Activated T-helper 1 cell treated with Interleukin-2 at 50 U/mL for 16 hours (primary cell): ENCODE data around the gene ASB8.

Experiments used
- DNase-seq: peaks from one replicate; pipeline ENCODE4 v3.0.0-alpha.2; 2020; ENCODE audit warnings: low read depth

ASB8 gene

DNA sequence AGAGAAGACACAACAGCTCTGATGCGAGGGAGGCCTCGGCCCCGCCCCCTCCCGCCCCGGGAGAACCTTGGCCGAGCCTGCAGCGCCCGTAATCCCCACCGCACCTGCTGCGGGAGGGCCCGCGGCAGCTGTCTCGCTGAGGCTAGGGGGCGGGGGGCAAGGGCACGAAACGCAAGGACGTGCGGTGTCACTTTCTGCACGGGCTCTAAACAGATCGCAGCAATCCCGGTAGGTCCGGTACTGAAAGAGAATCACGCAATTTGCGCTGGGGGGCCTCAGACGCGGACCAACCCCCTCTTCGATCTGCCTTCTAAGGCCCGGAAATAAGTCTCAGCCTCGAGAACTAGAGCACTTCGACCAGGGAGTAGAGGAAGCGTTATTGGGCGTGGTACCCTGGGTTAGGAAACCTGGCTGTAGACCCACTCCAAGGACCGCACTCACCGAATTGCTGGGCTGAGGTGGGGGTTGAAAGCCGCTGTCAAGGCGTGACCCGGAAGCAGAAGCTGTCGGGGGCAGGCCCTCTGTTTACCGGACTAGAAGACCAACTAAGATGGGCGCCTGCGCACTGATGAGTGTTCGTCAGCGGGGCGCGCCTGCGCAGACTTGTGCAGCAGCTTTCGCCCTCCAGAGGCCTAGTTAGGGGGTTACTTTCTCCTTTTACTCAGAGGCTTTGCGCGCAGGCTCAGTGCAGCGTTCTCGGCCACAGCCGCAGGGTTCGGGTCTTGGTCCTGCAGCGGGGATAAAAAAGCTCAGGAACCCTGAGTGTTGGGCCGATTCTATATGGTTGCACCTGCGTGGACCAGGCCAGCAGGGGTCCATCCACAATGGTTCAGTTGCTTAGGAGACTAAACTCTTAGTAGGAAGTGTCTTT, at the start of gene ASB8:
TSS of gene ASB8 (minus strand) at position 498 of the 871 bp plus-strand sequence. CDS start 4,019 bp downstream, outside the sequence.
- DNase-seq = peak; percentile 98

- no peak for DNase-seq
Measured at GRCh38 chr12:48203192-48203591, 45.9 kb upstream of the ASB8 start, which contains the start of gene OR10AD1. TSS of gene OR10AD1 (minus strand) at chr12:48203292. CDS start at chr12:48203292, 0 bp downstream.

GRCh38 chr12:48202766-48203165, 45.5 kb upstream of the ASB8 start:
- no peak for DNase-seq

GRCh38 chr12:48201516-48201915, 44.2 kb upstream of the ASB8 start:
- DNase-seq = no peak

GRCh38 chr12:48201091-48201490, 43.8 kb upstream of the ASB8 start:
- DNase-seq = no peak

- DNase-seq = no peak
Measured at GRCh38 chr12:48199774-48200221, 42.5 kb upstream of the ASB8 start.

DNA sequence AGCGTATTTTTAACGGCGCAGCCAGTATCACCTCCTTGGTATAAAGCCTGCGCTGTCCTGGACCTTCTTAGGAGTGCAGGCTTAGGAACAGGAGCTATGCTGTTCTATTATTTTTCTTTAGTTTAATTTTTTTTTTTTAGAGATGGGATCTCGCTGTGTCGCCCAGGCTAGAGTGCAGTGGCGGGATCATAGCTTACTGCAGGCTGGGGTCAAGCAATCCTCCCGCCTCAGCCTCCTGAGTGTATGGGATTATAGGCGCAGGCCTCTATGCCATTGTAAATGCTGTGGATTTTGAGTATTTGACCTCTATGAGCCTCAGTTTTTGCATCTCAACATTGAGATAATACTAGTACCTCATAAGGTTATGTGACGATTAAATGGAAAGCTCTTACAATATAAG, 41.7 kb upstream of the ASB8 start:
- DNase-seq = no peak

DNA sequence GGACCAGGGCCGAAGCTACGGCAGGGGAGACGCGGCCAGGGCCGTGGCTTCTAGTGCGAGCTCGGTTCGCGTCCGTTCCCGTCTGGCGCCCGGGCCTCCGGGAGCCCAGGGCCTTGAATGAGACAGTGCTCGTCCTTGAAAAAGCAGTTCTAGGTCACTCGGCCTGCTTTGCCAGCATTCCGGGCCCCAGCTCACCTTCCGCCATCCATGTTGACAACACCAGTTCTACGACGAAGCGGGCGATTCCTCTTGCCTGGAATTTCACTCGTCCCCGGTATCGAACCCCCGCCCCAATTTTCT, 41.3 kb upstream of the ASB8 start:
- no peak for DNase-seq

DNA sequence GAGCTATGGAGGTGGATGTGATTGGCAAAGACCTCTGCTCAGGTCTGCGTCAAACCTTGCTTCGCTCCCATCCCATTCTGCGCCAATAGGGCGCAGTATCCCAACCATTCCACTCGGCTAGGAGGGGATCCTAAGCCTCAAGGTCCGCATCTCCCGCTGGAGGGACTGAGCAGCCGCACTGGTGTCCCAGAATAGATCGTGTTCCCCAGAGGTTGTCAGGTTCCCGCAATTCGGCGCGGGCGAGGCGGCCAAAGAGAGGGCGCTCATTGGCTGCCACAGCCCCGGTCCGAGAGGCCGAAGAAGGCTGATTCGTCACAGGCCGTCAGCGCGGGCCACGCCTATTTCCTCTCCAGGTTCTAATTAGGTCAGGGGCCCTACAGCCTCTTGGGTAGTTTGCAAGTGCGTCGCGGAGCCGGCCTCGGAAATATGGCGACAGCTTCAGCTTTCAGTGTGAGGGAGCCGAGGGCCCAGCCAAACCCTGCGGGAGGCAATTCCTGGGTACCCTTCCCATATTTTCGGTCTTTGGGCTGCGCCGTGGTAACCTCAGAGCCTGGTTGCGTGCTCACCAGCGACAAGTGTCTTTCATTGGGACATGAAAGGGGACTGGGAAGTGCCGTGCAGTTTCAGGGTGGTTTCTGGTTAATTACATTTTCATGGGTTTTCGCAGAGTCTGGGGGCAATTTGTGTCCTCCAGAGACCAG, 40.8 kb upstream of the ASB8 start:
- peak; percentile 81 for DNase-seq

DNA sequence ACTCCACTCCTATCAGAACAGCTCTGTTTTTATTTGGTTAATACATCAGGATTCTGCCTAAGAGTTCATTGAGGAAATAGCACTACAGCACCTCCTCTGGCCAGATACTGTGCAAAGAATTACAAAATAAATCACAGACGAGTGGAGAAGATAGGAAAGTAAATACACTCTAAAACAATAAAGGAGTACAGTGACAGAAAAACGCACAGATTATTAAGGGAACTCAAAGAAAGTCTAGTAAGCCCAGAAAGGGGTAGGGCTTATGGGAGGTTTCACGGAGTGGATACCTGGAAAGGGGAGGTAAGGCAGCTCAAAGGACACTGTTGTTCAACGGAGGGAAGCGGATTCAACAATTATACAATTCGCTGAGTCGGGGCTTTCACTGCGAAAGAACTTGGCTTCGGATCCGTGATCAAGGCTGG, 40.2 kb upstream of the ASB8 start:
- DNase-seq = no peak

DNA sequence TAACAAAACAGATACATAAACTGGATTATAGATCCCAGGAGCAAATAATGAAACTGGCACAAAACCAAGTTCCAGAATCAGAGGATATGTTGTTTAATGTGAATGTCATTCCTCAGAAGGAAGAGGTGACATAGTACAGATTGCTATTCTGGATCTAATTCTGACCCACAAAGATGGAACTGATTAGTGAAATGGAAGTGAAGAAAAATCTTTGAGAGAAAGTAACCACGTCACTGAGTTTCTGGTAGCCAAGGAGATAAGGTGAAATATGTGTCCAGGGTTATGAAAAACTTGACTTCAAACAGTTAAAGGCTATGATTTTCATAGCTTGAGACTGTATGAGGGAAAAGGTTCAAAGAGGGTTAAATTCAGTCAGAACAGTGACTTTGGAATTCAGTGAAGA, 37.5 kb upstream of the ASB8 start:
- DNase-seq = no peak

DNA sequence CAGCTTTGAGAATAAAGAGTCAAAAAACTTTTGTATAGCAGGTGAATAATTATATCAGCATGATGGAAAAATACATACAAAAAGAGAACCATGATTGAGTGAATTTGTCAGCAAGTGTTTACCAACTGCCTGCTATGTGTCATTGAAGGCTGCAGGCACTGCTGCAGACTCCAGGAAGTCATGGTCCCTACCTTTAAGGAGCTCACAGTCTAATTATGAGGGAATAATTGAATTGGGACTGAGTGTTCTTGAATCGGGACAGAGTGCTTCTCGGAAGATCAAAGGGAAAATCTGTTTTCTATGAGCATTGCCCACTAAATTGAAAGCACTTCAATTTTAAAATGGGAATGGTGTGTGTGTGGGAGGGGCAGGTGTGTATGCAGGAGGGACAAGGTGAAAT, 36.3 kb upstream of the ASB8 start:
- DNase-seq = no peak

GRCh38 chr12:48192861-48193260, 35.5 kb upstream of the ASB8 start:
- no peak for DNase-seq

- no peak for DNase-seq
Measured at GRCh38 chr12:48191096-48191495, 33.8 kb upstream of the ASB8 start.

DNA sequence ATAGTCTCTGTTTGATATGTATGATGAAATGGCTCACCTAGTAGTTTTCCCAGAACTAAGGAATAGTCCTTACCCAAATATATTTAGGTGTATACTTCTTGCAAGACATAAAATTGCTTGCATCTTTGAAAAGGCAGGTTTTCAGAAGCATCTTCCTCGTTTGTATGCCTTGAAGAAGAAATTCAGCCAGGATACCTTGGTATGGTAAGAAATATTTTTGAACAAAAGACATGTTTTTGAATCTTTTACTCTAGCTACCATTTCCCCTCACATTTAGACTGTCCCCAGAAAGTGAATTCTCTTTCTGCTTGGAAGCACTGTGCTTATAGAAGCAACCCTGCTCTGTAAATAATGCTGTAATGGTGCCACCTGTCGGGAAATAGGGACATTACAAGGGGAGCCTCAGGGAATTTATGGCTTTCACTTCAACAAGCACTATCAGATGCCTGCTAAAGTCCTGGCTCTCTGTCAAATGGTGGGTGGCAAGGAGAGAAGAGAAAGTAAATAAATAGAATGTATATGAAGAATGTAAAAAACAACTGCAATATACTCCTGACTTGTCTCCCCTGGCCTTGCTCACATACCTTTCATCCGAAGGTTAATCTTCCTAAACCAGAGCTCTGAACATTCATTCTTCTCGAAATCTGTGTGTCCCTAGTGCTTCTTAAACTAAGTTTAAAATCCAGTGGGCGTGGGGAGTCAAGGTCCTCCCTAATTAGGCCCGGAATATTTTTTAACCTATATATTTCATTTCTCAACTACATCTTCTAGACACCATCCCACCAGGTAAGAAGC, 32.2 kb upstream of the ASB8 start:
- peak; percentile 38 for DNase-seq

GRCh38 chr12:48187916-48188695, 30.8 kb upstream of the ASB8 start:
- DNase-seq = no peak

GRCh38 chr12:48185181-48185919, 28.0 kb upstream of the ASB8 start:
- DNase-seq = no peak

- DNase-seq = no peak
Measured at GRCh38 chr12:48184549-48184922, 27.2 kb upstream of the ASB8 start.

- no peak for DNase-seq
Measured at GRCh38 chr12:48183876-48184548, 26.7 kb upstream of the ASB8 start.

GRCh38 chr12:48183091-48183875, 26.0 kb upstream of the ASB8 start, which contains the start of gene CCDC184:
TSS of gene CCDC184 (plus strand) at chr12:48183644. CDS start at chr12:48184123, 479 bp downstream.
- peak; percentile 64 for DNase-seq
